AG04450 (cell line): ENCODE data around the gene WNT7A. TPM values are rescaled to one million over a fixed set of nuclear protein-coding genes. Genes with fewer than 3 reads are reported as not detected.

Experiments used
- CTCF ChIA-PET: fragments of 300-600, 350-600 bp; formaldehyde crosslinking; extraction: SDS; loops from one replicate; lab custom pipeline; 2022; ENCODE audit warnings: antibody characterized with exemption, inconsistent platforms; lab: Charles Lee
- POLR2A ChIA-PET: fragments of 350-600 bp; formaldehyde crosslinking; extraction: SDS; loops from one replicate; lab custom pipeline; 2021; ENCODE audit warnings: antibody characterized with exemption, inconsistent platforms; lab: Yijun Ruan, JAX
- DNase-seq: peaks from one replicate; pipeline ENCODE4 v3.0.0-alpha.2; 2011; ENCODE audit warnings: low read depth, low spot score
- H3K27ac ChIP-seq: one replicate; pipeline ENCODE4 v1.5.1; 2012; ENCODE audit warnings: low read depth, low read length, control low read depth
- H3K27me3 ChIP-seq: one replicate; pipeline ENCODE4 v1.6.0; 2012; ENCODE audit warnings: low read length; ENCODE audit not compliant: control insufficient read depth, insufficient read depth
- H3K4me3 ChIP-seq: 2 replicates; pipeline ENCODE4 v1.5.1; 2011; ENCODE audit warnings: mild to moderate bottlenecking, low read depth, low read length, control low read depth
- H3K9me3 ChIP-seq: 2 replicates; pipeline ENCODE4 v1.5.1; 2012; ENCODE audit warnings: low read length; ENCODE audit not compliant: control insufficient read depth, insufficient read depth
- CTCF ChIP-seq: IDR thresholded peaks from 2 replicates; pipeline ENCODE4 v1.5.1; 2011; ENCODE audit warnings: low read depth, low read length, control low read depth, inconsistent platforms
- polyA plus RNA-seq: library from polyadenylated mRNA; depleted of rRNA; stranded (reverse); fragments of >200 nt; gene quantifications from 2 replicates; pipeline ENCODE4 v1.2.3, GENCODE V29; 2011

Gene WNT7A
- polyA plus RNA-seq, 1 experiment = not detected

GRCh38 chr3:13792512-13793371 is 87.1 kb downstream of the WNT7A start:
- ChIA-PET CTCF (no interaction called here), POLR2A (no interaction called here)
- DNase-seq = no peak
- Histone ChIP-seq H3K4me3 (no peak overlapping the region), H3K9me3 (peaks cover 13% of the 10 kb centered on the region; the same call in 1 of the 2 replicates), H3K27me3 (peaks cover 3% of the 10 kb centered on the region), H3K27ac (no peak overlapping the region)
- TF ChIP-seq CTCF = no peak

GRCh38 chr3:13792051-13792490 is 87.8 kb downstream of the WNT7A start:
- peaks cover 13% of the 10 kb centered on the region; the same call in 1 of the 2 replicates for H3K9me3 ChIP-seq
- POLR2A ChIA-PET = no interaction called here
- peaks cover 3% of the 10 kb centered on the region for H3K27me3 ChIP-seq
- DNase-seq = no peak
- H3K4me3 ChIP-seq = no peak overlapping the region
- CTCF ChIA-PET = no interaction called here
- H3K27ac ChIP-seq = no peak overlapping the region
- TF ChIP-seq CTCF = no peak

GRCh38 chr3:13791198-13792050 is 88.4 kb downstream of the WNT7A start:
- H3K9me3 ChIP-seq = peaks cover 13% of the 10 kb centered on the region; the same call in 1 of the 2 replicates
- DNase-seq = no peak
- CTCF ChIA-PET = no interaction called here

GRCh38 chr3:13790376-13791197 is 89.3 kb downstream of the WNT7A start:
- Histone ChIP-seq H3K4me3 (no peak overlapping the region), H3K27ac (no peak overlapping the region), H3K9me3 (peaks cover 8% of the 10 kb centered on the region; the same call in 1 of the 2 replicates), H3K27me3 (peaks cover 3% of the 10 kb centered on the region)
- DNase-seq = no peak
- no peak for TF ChIP-seq CTCF
- ChIA-PET CTCF (no interaction called here), POLR2A (no interaction called here)

More at GRCh38 chr3:13791198-13792050, 88.4 kb downstream of the WNT7A start:
- POLR2A ChIA-PET = no interaction called here
- Histone ChIP-seq H3K27ac (no peak overlapping the region), H3K4me3 (no peak overlapping the region), H3K27me3 (peaks cover 3% of the 10 kb centered on the region)
- no peak for TF ChIP-seq CTCF
